ENCODE measurements around the gene LRRC27. TPM values are rescaled to one million over a fixed set of nuclear protein-coding genes. Genes with fewer than 3 reads are reported as not detected.

LRRC27 gene
- total RNA-seq, 4 donors from 2014 or later, result 0.59 to 32.6 (median 15.3) TPM

DNA sequence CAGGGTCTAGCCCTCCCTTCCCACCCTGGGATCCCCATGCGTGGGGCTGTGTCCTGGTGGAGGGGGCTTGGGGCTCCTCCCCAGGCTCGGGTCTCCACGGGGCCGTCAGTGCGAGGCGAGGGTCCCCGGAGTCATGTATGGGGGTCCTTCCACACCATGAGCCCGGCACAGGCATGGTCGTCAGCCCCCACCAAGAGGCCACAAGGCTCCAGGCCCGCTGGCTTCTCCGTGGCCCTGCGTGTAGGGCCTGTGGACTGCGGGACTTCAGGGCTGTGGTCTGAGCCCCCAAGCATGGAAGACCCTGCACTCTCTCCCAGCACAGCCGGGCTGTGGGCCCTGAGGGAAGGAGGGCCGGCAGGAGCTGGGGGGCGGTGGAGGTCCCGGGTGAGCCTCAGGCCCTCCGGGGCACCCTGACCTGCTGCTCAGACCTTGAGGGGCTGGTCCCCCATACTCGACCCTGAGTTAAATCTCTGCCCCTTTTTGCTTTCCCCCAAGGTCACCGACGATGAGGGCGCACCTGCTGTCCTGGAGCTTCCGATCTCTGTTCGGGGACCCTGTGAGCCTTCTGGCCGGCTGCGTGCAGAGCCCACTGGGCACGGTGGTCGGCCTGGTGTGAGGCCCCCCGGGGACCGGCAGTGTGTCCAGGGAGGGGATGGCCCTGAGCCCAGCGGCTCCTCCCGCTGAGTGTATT, 84.7 kb downstream of the LRRC27 start:
- intact Hi-C loops (cut with DNase I; ENCODE audit: low total_unique reads), result no loop called here
- no peak overlapping the region for H3K4me3 ChIP-seq
- TF ChIP-seq, protein P1, sequence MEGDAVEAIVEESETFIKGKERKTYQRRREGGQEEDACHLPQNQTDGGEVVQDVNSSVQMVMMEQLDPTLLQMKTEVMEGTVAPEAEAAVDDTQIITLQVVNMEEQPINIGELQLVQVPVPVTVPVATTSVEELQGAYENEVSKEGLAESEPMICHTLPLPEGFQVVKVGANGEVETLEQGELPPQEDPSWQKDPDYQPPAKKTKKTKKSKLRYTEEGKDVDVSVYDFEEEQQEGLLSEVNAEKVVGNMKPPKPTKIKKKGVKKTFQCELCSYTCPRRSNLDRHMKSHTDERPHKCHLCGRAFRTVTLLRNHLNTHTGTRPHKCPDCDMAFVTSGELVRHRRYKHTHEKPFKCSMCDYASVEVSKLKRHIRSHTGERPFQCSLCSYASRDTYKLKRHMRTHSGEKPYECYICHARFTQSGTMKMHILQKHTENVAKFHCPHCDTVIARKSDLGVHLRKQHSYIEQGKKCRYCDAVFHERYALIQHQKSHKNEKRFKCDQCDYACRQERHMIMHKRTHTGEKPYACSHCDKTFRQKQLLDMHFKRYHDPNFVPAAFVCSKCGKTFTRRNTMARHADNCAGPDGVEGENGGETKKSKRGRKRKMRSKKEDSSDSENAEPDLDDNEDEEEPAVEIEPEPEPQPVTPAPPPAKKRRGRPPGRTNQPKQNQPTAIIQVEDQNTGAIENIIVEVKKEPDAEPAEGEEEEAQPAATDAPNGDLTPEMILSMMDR (IDR thresholded peaks at IDR 0.05), result no peak
- H3K9me3 ChIP-seq, result no peaks in the 10 kb centered on the region
- no peak for DNase-seq
- no peaks in the 10 kb centered on the region for H3K36me3 ChIP-seq
- peak overlapping the region in 1 of 2 donors; percentile 64 for H3K27ac ChIP-seq
- H3K4me1 ChIP-seq, result peaks cover 13 to 45% of the 10 kb centered on the region in 2 donors
- H3K27me3 ChIP-seq, result no peaks in the 10 kb centered on the region

DNA sequence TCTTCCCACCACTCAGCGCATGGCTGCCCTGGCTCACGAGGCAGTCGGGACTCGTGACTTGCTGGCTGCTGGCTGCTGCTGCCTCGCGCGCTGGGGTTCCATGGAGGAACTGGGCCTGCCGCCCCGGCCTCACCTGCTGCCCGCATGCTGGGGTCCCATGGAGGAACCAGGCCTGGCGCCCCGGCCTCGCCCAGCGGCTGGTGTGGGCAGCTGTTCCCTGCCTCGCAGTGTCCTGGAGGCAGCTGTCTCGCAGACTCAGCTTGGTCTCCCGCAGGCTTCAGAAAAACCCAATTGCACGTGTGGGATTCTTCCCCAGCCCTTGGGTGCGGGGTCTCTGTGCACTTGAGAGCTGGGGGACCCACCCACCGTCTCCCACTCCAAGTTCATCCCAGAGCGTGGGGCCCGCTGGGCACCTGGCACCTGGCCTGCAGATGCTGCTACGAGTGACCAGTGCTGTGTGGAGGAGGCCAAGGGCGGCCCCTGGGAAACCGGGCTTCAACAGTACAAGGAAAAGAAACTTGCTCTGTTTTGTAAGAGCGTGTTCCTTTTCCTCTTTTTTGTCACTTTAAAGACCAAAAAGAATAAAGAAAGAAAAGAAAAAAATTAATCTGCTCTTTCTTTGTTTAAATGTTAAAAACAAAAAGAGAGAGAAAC, 85.4 kb downstream of the LRRC27 start:
- intact Hi-C loops (cut with DNase I; ENCODE audit: low total_unique reads), result no loop called here
- H3K36me3 ChIP-seq, result no peaks in the 10 kb centered on the region
- no peaks in the 10 kb centered on the region for H3K9me3 ChIP-seq
- H3K4me1 ChIP-seq, result peaks cover 19 to 47% of the 10 kb centered on the region in 2 donors
- H3K27ac ChIP-seq, result peak overlapping the region in 1 of 2 donors; percentile 64
- H3K4me3 ChIP-seq, result no peak overlapping the region
- DNase-seq, result no peak
- TF ChIP-seq, protein P1 (IDR thresholded peaks at IDR 0.05), result no peak
- TF ChIP-seq POLR2A (IDR thresholded peaks at IDR 0.05), result no peak
- H3K27me3 ChIP-seq, result no peaks in the 10 kb centered on the region

DNA sequence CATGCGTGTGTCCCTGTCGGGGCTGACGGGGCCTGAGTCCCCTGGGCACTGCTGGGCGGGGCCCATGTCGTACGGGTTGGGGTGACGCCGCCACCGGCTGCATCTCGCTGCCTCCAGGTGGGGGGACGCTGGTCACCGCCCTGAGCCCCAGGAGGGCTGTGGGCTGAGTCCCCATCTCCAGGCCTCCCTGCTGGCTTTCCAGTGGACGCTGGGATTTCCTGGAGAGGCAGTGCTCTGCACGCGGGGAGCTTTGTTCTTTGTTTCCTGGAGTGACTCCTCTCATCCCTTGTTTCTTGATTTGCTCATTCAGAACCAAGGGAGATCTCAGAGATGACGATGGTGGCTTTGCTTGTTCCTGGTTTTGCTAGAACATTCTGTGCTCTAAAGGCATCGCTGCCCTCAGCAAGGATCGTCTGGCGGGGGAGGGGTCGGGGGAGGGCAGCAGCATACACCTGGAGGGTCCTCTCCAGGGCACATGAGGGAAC, 86.0 kb downstream of the LRRC27 start:
- Histone ChIP-seq H3K9me3 (no peaks in the 10 kb centered on the region), H3K36me3 (no peaks in the 10 kb centered on the region), H3K27ac (peak overlapping the region; percentile 54 to 64), H3K27me3 (no peaks in the 10 kb centered on the region), H3K4me3 (no peak overlapping the region), H3K4me1 (peaks cover 19 to 42% of the 10 kb centered on the region in 2 donors)
- intact Hi-C loops (cut with DNase I; ENCODE audit: low total_unique reads), result no loop called here
- no peak for DNase-seq
- no peak for TF ChIP-seq POLR2A (IDR thresholded peaks at IDR 0.05)
- TF ChIP-seq, protein P1 (IDR thresholded peaks at IDR 0.05), result no peak

DNA sequence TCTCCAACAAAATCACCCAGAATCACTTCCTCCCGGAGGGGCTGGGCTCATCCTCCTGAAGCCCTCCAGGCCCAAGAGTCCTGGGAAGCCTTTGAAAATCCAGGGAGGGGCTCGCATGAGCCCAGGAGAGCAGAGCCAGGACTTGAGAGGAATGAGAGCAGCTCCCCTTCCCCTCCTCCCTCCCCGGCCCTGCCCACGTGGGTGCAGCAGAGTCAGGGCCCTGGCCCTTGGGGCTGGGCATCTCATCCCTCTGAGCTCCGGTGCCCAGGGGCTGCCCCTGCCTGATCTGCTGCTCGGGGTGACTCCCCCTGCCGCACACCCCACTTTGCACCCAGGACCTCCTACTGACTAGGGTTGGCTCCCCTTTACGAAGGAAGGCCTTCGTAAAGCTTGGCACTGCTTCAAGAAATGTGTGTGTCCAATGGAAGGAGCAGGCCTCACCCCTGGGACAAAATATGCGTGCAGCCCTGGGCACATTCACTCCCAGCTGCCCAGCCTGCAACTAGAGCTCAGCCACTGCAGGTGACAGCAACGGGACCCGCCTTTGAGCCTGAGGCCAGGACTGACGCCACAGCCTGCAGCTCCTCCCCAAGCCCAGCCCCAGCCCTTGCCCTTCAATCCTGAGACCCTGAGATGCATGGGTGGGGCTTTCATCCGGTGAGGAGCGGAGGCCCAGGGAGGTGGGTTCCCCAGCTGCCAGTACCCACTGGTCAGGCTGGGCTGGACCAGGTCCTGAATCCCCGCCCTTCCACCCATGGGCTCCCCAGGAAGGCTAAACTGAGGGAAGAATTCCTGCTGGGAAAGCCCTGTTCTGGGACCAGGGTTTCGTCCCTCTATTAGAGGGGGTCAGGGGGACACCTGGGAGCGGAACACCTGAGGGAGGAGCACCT, 86.8 kb downstream of the LRRC27 start:
- Histone ChIP-seq H3K27ac (peak overlapping the region; percentile 54 to 64), H3K36me3 (no peaks in the 10 kb centered on the region), H3K27me3 (no peaks in the 10 kb centered on the region), H3K4me1 (peaks cover 19 to 42% of the 10 kb centered on the region in 2 donors), H3K4me3 (no peak overlapping the region), H3K9me3 (no peaks in the 10 kb centered on the region)
- peak in 1 of 2 donors; percentile 13 for TF ChIP-seq POLR2A (IDR thresholded peaks at IDR 0.05)
- TF ChIP-seq, protein P1 (IDR thresholded peaks at IDR 0.05), result no peak
- no peak for DNase-seq
- intact Hi-C loops (cut with DNase I; ENCODE audit: low total_unique reads), result no loop called here
